ENCODE results near the gene ANTXRL. TPM values are rescaled to one million over a fixed set of nuclear protein-coding genes. Genes with fewer than 3 reads are reported as not detected.
"Not testable (repeated sequence)": the region's sequence is repeated elsewhere in the genome, so short reads cannot be mapped to it uniquely, and the experiment has no call there.

The ANTXRL gene
- total and polyA plus RNA-seq, 12 donors, result 0.22 to 6.3 (median 0.49) TPM; not detected in 7

DNA sequence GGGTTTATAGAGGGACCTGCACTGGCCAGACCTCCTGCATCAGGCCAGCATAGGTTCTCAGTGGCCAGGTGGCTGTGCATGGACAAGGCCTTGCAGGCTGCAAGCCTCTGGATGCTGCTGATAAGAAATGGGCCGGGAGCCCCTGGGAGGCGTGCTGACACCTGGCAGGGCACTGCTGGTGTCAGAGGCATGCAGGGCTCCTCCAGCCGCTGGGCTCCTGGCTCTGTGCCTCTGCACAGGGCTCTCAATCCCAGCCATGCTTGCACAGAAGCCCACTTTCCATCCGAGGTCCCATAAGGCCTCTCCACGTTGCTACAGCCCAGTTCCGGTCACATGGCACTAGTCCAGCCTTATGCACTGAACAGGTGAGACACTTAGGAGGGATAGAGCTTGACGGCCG, 27.3 kb downstream of the ANTXRL start:
- WGBS, 2 donors, result 82 to 86% methylated on average over 8 of the region's 8 CpGs
- ATAC-seq (no peak), DNase-seq (no peak)
- H3K9me3 ChIP-seq, result no peaks in the 10 kb centered on the region
- H3K36me3 ChIP-seq, result no peaks in the 10 kb centered on the region
- H3K27ac ChIP-seq, result no peak overlapping the region
- intact Hi-C loops (cut with DNase I), result no loop called here
- TF ChIP-seq, protein P1, sequence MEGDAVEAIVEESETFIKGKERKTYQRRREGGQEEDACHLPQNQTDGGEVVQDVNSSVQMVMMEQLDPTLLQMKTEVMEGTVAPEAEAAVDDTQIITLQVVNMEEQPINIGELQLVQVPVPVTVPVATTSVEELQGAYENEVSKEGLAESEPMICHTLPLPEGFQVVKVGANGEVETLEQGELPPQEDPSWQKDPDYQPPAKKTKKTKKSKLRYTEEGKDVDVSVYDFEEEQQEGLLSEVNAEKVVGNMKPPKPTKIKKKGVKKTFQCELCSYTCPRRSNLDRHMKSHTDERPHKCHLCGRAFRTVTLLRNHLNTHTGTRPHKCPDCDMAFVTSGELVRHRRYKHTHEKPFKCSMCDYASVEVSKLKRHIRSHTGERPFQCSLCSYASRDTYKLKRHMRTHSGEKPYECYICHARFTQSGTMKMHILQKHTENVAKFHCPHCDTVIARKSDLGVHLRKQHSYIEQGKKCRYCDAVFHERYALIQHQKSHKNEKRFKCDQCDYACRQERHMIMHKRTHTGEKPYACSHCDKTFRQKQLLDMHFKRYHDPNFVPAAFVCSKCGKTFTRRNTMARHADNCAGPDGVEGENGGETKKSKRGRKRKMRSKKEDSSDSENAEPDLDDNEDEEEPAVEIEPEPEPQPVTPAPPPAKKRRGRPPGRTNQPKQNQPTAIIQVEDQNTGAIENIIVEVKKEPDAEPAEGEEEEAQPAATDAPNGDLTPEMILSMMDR (IDR thresholded peaks at IDR 0.05), result no peak
- H3K27me3 ChIP-seq, result no peaks in the 10 kb centered on the region
- H3K4me1 ChIP-seq, result peaks cover 0 to 10% (median 3%) of the 10 kb centered on the region in 9 donors
- H3K4me3 ChIP-seq, result no peak overlapping the region

DNA sequence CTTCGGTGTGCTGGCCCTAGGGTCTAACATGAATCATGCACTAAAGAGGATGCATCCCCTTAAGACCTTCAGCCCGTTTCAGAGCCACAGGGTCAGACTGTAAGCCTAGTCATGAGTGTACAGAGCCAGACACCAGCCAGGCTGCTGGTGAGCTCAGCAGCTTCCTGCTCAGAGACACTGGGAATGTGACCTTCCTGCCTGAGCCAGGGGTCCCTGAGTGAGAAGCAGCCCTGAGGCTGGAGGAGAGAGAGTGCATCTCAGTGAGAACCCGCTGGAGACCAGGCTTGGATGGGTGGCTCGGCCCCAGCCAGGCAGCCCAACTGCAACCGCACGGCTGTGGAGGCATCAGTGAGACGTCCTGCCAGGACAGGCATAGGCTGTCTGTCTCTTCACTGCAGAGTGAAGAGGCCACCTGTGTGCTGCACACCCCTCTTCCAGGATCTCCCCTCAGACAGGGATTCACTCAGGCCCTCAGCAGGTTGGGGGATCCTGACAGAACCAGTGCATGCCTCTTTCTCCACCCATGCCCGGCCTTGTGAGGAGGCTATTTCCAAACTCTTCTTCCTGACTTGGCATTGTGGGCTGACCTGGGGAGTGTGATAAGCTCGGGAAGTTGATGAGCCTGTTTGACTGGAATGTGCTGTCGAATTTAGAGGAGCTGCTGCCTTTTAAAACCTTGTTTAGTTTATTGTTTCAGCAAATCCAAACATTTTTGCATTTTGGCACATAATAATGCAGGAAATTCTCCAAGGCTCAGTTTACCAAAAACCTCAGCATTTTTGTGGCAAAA, 28.5 kb downstream of the ANTXRL start:
- 69 to 74% methylated on average over 10 of the region's 10 CpGs for WGBS, 2 donors
- intact Hi-C loops (cut with DNase I); H3K27me3 ChIP-seq; H3K4me3 ChIP-seq; DNase-seq; H3K9me3 ChIP-seq; H3K36me3 ChIP-seq; H3K27ac ChIP-seq: not testable (repeated sequence)
- peaks cover 0 to 11% (median 3%) of the 10 kb centered on the region in 9 donors for H3K4me1 ChIP-seq
- peak in 1 of 8 donors; percentile 33 for ATAC-seq

DNA sequence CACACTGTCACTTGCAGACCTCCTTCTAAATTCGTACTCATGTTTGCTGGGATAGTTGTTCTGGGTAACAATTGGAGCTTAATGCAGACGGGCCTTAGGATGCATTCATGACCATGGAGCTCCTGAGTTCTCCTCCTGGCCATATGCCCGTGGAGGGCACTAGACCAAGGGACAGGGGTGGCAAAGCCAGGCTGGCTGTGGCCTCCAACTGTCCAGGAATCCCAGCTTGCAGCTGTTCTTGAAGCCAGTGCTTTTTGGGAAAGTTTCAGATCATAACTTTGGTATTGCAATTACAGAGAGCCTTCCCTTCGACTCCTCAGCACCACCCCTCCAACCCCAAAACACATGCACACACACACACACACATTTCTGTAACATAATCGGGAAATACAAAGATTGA, 30.6 kb downstream of the ANTXRL start:
- Histone ChIP-seq H3K4me3 (no peak overlapping the region), H3K4me1 (peaks cover 0 to 11% (median 3%) of the 10 kb centered on the region in 9 donors), H3K27ac (no peak overlapping the region), H3K36me3 (no peaks in the 10 kb centered on the region), H3K27me3 (peaks cover 0 to 3% (median 0%) of the 10 kb centered on the region in 7 donors), H3K9me3 (no peaks in the 10 kb centered on the region)
- TF ChIP-seq, protein P1 (IDR thresholded peaks at IDR 0.05), result no peak
- intact Hi-C loops (cut with DNase I), result no loop called here
- no peak for ATAC-seq
- DNase-seq, result no peak
- 71 to 83% methylated on average over 5 of the region's 5 CpGs for WGBS, 2 donors

DNA sequence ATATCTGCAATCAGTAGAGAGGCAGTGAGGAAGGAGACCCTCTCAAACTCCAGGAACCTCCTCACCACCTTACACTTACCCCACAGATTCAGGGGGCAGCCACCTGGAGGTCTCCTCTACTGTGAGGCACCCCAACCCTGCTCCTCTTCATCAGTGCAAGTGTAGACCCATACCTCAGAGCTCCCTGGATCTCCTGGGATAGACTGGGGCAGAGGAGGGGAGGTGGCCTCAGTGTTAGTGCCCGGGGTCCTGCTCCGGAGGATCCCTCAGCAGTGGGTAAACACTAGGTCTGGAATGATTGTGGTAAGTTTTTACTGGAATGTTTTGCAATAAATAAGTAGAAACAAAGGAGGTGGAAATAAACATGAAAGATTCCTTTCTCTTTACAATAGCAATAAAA, 31.1 kb downstream of the ANTXRL start:
- TF ChIP-seq, protein P1 (IDR thresholded peaks at IDR 0.05), result no peak

DNA sequence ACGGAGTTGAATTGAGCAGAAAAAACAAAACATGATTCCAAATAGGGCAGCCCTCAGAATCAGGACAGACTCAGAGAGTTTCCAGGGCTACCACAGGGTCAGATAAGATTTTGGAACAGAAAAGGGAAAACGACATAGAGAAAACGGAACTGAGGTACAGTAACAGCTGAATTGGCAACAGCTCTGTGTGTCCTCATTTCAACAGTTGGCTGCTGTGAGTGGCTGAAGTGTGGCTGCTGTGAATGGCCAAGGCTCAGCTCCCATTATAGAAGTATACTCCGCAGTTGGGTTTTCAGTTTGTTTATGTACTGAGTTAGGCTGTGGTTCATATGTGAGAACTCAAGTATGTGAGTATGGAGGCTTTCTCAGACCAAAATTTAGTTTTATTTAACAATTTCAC, 32.0 kb downstream of the ANTXRL start:
- 17 to 23% methylated on average over 4 of the region's 4 CpGs for WGBS, 2 donors
- H3K27ac ChIP-seq, result no peak overlapping the region
- TF ChIP-seq, protein P1 (IDR thresholded peaks at IDR 0.05), result no peak
- DNase-seq (no peak), ATAC-seq (peak in 7 of 8 donors; percentile 46 to 84 (median 52))
- intact Hi-C loops (cut with DNase I), result no loop called here
- H3K27me3 ChIP-seq, result peaks cover 0 to 3% (median 0%) of the 10 kb centered on the region in 7 donors
- H3K36me3 ChIP-seq, result no peaks in the 10 kb centered on the region
- peaks cover 0 to 11% (median 3%) of the 10 kb centered on the region in 9 donors for H3K4me1 ChIP-seq
- H3K4me3 ChIP-seq, result no peak overlapping the region
- no peaks in the 10 kb centered on the region for H3K9me3 ChIP-seq

More for the DNA sequence above, 31.1 kb downstream of the ANTXRL start:
- H3K4me1 ChIP-seq, result peaks cover 0 to 11% (median 3%) of the 10 kb centered on the region in 9 donors
- no peak for ATAC-seq
- no peaks in the 10 kb centered on the region for H3K36me3 ChIP-seq
- DNase-seq, result no peak
- no peaks in the 10 kb centered on the region for H3K9me3 ChIP-seq
- no peak overlapping the region for H3K4me3 ChIP-seq
- peaks cover 0 to 3% (median 0%) of the 10 kb centered on the region in 7 donors for H3K27me3 ChIP-seq
- 97 to 100% methylated on average over 2 of the region's 2 CpGs for WGBS, 2 donors
- intact Hi-C loops (cut with DNase I), result no loop called here
- no peak overlapping the region for H3K27ac ChIP-seq

Measured in heart right ventricle (tissue), 16 donors.